Stimulated activated CD8-positive, alpha-beta memory T cell treated with anti-CD3 and anti-CD28 coated beads, Interleukin-7, amount 100 ng/mL, for 48 hours (primary cell): ENCODE data around the gene SNAP91.
A peak's percentile ranks its signal among the peaks of the same experiment; 100 is the strongest.
"Not testable (repeated sequence)": the region's sequence is repeated elsewhere in the genome, so short reads cannot be mapped to it uniquely, and the experiment has no call there.

Source experiments
- DNase-seq, 2 donors: peaks; one replicate each; pipeline ENCODE4 v3.0.0-alpha.2; 2020; ENCODE audit warnings: low read depth in 1 of 2; ENCODE audit errors: extremely low read depth in 1 of 2

Gene SNAP91

GRCh38 chr6:83550482-83550881 is 158.4 kb downstream of the SNAP91 start:
- not testable (repeated sequence) for DNase-seq

- DNase-seq = no peak
Observed at GRCh38 chr6:83546636-83547035, 162.3 kb downstream of the SNAP91 start.

- no peak for DNase-seq
Observed at GRCh38 chr6:83539678-83540077, 169.2 kb downstream of the SNAP91 start.

GRCh38 chr6:83536647-83537589 is 172.0 kb downstream of the SNAP91 start:
- DNase-seq = no peak

- peak in 1 of 2 donors; percentile 20 for DNase-seq
Observed at GRCh38 chr6:83536034-83536646, 172.8 kb downstream of the SNAP91 start.

- DNase-seq = no peak
Observed at GRCh38 chr6:83518816-83519480, 190.0 kb downstream of the SNAP91 start.

- DNase-seq = no peak
Observed at GRCh38 chr6:83517500-83517899, 191.4 kb downstream of the SNAP91 start.

- no peak for DNase-seq
Observed at GRCh38 chr6:83514866-83515466, 193.9 kb downstream of the SNAP91 start.

- no peak for DNase-seq
Observed at GRCh38 chr6:83514466-83514865, 194.4 kb downstream of the SNAP91 start.

GRCh38 chr6:83511901-83512681 is 196.8 kb downstream of the SNAP91 start, which contains the start of gene PRSS35:
PRSS35 (plus strand) TSS chr6:83512534; CDS start chr6:83523442, 10,908 bp downstream.
- no peak for DNase-seq

GRCh38 chr6:83511266-83511665 is 197.6 kb downstream of the SNAP91 start:
- DNase-seq = no peak

GRCh38 chr6:83510791-83511190 is 198.1 kb downstream of the SNAP91 start:
- DNase-seq = no peak

GRCh38 chr6:83509441-83509840 is 199.5 kb downstream of the SNAP91 start:
- DNase-seq = no peak

- DNase-seq = no peak
Observed at GRCh38 chr6:83505356-83505755, 203.5 kb downstream of the SNAP91 start.
